IPS-NIHi11 (cell line): Measurements from ENCODE around the gene OR5AU1.

Source experiments
- DNase-seq: peaks from one replicate; pipeline ENCODE4 v3.0.0; 2012; ENCODE audit warnings: mixed read lengths, low spot score

Gene OR5AU1

DNA sequence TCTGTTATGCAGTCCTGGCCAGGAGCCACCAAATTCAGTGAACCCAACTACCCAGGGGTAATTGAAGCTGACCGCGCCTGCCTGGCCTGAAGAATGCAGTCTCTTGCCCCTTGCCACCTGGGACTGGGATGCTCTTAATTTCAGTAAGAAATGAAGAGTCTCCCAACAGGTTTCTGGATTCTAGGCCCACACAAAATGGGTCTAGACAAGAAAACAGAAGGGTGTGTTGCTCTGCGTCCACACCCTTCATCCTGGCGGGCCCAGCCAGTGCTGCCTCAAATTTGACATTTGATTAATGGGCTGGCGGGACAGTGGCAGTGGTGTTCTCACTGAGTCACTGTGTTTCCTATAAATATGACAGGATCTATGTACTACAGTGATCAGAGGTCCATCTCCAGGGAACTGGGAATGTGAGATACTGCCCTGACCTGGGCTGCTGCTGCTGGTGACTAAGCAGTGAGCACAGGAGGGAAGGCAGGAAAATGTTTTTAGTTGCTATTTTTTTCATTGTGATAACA lies 48.5 kb downstream of the OR5AU1 start:
- no peak for DNase-seq

DNA sequence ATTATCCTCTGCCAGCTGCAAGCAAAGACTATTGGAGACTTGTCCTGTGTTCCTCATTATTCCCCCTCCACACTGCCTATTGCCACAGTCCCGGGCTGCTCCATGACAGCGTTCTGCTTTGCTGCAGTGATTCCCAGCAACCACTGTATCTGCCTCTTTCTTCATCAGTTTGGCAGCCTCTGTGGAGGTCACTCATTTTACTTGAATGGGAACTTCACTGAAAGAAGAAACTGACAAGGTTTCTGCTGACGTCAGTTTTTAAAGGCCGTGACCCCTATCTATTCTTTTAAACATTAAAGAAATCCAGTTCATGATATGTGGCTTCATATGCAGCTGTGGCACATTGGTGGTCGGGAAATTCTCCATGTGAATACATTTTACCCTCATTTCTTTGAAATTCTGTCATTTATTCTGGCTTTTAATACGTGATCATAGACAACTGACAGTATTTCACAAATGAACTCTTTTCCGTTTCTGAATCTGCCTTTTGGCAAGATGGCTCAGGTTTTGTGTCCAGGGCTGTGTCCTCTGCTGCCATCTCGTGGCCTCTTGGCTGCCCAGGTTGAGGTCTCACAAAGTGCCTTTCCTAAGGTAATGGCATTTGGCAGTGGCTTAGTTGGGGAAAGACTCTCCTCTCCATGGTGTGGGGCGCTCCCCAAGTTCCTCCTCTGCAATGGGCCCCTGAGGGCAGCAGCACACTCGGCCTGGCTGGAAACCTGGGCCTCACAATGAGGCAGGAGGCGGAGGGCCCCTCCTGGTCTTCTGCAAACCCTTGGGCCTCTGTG lies 49.2 kb downstream of the OR5AU1 start:
- peak; percentile 74 for DNase-seq

DNA sequence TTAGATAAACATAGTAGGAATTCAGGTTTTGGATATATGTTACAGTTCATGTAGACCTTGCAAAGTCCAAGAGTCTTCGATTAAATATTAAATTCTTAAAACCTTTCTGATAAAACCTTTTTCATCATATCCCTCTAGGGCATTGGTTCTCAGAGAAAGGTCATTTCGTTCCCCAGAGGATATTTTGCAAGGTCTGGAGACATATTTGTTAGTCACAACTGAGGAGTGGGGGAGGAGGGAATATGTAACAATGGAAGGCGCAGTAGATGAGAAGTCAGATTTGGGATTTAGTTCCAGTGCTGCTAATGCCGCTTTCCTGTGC lies 49.7 kb downstream of the OR5AU1 start:
- DNase-seq: no peak

DNA sequence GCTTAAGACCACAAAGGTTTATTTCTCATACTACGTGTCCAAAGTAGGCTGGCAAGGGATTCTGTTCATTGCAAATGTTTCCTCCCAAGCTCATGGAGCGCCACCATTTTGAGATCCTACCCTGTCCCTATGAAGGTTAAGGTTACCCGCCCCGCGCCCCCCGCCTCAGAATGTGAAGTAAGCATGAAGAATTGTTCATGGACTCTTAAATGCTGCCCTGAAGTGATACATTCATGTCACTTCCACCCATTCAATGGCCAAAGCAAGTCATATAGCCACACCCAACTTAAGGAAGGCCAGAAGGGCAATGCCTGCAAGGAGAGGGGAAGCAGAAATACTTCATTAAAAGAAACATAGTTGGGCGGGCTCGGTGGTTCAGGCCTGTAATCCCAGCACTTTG lies 50.8 kb downstream of the OR5AU1 start:
- DNase-seq: no peak
